ENCODE measurements around the gene ZFP64.
"Not testable (repeated sequence)": the region's sequence is repeated elsewhere in the genome, so short reads cannot be mapped to it uniquely, and the experiment has no call there.

The ZFP64 gene

GRCh38 chr20:52153896-52154295, 37.7 kb downstream of the ZFP64 start:
- no peak for DNase-seq

DNA sequence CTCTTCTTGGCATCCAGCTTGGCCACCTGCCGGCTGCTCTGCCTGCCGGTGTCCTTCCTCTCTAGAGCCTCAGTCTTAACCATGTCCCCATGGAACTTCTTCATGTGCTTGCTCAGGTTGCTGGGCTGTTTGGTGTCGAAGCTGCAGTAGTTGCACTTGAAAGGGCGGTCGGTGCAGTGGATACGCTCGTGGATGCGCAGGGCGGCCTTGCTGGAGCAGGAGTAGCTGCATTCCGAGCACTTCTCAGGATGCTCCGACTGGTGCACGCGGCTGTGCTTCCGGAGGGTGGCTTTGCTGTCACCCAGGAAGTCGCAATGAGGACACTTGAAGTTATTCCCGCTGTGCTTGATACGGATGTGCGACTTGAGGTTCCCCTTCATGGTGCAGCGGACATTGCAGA, 38.7 kb downstream of the ZFP64 start:
- no peak for DNase-seq

GRCh38 chr20:52152416-52152815, 39.2 kb downstream of the ZFP64 start:
- DNase-seq = no peak

GRCh38 chr20:52150440-52151258, 40.9 kb downstream of the ZFP64 start:
- no peak for DNase-seq

GRCh38 chr20:52145587-52145986, 46.0 kb downstream of the ZFP64 start:
- no peak for DNase-seq

DNA sequence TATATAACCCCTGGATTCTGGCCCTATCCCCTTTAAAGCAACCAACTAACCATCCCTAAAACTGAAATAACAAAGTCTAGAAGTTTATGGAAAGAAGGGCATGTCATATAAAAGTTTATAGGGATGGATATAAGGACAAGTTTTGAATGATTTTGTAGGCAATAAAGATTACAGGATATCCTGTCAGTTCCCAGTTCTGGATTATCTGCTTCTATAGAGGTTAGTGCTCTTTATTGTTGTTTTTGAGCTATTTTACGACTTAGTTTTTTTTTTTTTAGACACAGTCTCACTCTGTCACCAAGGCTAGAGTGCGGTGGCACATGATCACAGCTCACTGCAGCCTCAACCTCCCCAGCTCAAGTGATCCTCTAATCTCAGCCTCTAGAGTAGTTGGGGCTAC, 48.3 kb downstream of the ZFP64 start:
- no peak for DNase-seq

GRCh38 chr20:52142757-52143156, 48.8 kb downstream of the ZFP64 start:
- no peak for DNase-seq

- no peak for DNase-seq
Observed at GRCh38 chr20:52139986-52140385, 51.6 kb downstream of the ZFP64 start.

GRCh38 chr20:52137850-52138249, 53.7 kb downstream of the ZFP64 start:
- DNase-seq = no peak

DNA sequence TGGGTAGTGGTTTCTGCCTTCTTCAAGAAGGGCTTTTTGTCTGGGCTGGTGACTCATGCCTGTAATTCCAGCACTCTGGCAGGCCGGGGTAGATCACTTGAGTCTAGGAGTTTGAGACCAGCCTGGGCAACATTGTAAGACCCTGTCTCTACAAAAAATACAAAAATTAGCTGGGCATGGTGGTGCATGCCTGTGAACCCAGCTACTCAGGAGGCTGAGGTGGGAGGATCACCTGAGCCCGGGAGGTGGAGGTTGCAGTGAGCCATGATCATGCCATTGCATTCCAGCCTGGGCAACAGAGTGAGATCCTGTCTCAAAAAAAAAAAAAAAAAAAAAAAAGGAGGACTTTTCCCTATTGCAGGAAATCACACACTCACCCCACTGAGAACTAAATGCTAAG, 57.9 kb downstream of the ZFP64 start:
- DNase-seq = not testable (repeated sequence)

GRCh38 chr20:52132337-52132736, 59.2 kb downstream of the ZFP64 start:
- no peak for DNase-seq

- no peak for DNase-seq
Observed at GRCh38 chr20:52131048-52131643, 60.4 kb downstream of the ZFP64 start.

GRCh38 chr20:52130406-52130805, 61.2 kb downstream of the ZFP64 start:
- no peak for DNase-seq

GRCh38 chr20:52129611-52130010, 62.0 kb downstream of the ZFP64 start:
- no peak for DNase-seq

GRCh38 chr20:52127309-52127708, 64.3 kb downstream of the ZFP64 start:
- no peak for DNase-seq

GRCh38 chr20:52124821-52125220, 66.8 kb downstream of the ZFP64 start:
- no peak for DNase-seq

GRCh38 chr20:52118696-52119095, 72.9 kb downstream of the ZFP64 start:
- no peak for DNase-seq

DNA sequence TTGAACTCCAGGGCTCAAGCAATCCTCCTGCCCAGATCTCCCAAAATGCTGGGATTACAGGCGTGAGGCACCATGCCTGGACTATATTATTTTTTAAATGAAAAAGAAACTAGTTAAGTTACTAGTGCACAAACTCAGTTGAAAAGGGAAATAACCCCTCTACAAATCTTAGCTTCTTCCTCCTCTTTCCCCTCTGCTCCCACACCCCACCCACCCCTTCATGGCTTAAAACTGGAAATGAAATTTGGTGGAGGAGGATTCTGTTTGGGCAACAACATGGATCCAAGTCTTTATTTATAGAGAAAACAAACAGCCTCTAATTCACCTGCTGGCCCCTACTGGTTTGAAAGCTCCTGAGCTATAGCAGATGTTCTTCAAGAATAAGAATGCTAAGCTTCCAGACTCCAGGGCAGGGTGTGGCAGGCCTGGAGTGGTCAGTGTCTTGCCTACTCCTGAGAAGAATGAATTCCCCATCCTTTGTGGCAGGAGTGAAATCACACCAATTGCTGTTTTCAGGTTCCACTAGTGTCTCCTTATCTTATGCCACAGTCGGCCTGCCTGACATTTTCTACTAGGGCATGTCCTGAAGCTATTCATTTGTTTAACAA, 73.5 kb downstream of the ZFP64 start:
- no peak for DNase-seq

- DNase-seq = no peak
Observed at GRCh38 chr20:52110456-52110855, 81.1 kb downstream of the ZFP64 start.

DNA sequence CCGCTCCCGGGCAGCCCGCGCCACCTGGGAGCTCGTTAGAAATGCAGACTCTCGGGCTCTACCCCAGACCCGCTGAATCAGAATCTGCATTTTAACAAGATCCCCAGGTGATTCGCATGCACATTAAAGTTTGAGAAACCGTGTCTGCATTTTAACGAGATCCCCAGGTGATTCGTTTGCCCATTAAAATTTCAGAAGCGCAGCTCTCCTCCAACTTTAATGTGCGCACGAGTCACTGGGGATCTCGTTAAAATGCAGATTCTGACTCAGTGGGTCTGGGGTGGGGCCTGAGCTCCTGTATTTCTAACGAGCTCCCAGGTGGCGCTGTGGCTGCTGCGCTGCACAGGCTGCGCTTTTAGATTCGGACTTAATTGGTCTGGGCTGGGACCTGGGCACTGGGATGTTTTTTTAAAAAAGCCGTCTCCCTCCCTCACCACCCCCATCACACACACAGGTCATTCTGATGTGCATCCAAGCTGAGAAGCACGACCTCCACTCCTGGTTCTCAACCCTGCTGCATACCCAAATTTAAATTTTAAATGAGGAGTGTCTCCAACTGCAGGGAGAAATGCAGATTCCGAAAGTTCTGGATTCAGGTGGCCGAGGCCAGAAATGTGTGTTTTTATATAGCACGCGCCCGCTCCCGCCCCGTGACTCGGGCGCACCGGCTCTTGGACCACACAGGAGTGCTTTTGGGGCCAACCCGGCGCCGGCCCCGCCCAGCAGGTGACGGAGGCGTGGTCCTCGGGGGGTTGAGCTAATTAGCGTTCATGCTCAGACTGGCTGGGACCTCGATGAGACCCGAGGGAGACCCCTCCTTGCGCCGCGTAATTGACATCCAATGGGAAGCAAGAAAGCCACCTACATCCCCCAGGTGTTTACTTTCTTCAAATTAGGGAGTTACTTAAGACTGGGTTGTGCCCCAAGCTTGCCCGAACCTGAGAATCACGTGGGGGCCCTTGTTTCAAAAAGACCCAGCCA, 85.8 kb downstream of the ZFP64 start:
- DNase-seq = no peak

- DNase-seq = peak; percentile 2
Observed at GRCh38 chr20:52104546-52105441, 86.8 kb downstream of the ZFP64 start.
